Measurements from ENCODE around the gene LIN7A.

The LIN7A gene

DNA sequence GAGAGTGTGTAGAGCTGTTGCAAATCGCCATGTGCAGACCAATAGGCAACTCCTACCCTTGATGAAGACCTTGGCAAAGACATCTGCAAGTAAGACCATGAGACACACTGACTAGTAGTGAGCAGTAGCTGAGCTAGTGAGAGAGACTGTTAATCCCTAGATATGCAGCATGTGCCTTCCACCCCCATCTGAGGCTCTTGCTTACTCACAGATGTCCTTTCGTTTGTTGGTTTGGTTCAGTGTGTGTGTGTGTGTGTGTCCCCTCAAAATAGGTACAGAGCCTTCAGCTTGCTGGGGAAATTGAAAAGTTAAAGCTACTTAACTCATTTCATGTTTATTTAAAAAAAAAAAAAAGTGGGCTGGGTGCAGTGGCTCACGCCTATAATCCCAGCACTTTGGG lies 183.5 kb downstream of the LIN7A start:
- no peaks in the 10 kb centered on the region for H3K36me3 ChIP-seq (ENCODE audit: control insufficient read depth, insufficient read depth, low read length)
- H3K27ac ChIP-seq (ENCODE audit: low read depth, low read length) = no peak overlapping the region
- no peaks in the 10 kb centered on the region for H3K27me3 ChIP-seq (ENCODE audit: control insufficient read depth, insufficient read depth, low read length)
- no peaks in the 10 kb centered on the region for H3K9me3 ChIP-seq (ENCODE audit: control insufficient read depth, insufficient read depth, low read length)
- no peak overlapping the region for H3K4me3 ChIP-seq (ENCODE audit: low read depth, low read length)
- H3K9ac ChIP-seq (ENCODE audit: low read depth, low read length) = no peak overlapping the region
- no peaks in the 10 kb centered on the region for H3K4me1 ChIP-seq (ENCODE audit: control insufficient read depth, insufficient read depth, low read length)

DNA sequence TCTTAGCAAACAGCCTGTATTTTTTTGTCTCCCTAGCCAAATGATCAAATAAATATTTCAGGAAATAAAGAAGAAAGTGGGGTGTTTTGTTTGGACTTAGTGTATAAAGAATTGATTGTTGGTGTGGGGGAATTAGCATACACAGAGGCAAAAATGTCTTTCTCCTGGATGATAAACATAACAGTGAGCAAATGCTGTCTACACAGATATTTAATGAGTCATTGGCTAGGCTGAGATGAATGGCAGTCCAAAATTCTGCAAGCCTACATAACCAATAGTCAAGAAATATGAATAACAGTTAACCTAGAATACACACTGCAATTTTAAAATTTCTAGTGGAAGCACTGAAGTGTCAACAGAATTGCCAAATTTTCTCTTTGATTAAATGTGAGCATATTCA lies 185.3 kb downstream of the LIN7A start:
- no peaks in the 10 kb centered on the region for H3K4me1 ChIP-seq (ENCODE audit: control insufficient read depth, insufficient read depth, low read length)

GRCh38 chr12:80749456-80749855 lies 188.3 kb downstream of the LIN7A start:
- no peaks in the 10 kb centered on the region for H3K27me3 ChIP-seq (ENCODE audit: control insufficient read depth, insufficient read depth, low read length)

More for the DNA sequence above, 185.3 kb downstream of the LIN7A start:
- H3K9me3 ChIP-seq (ENCODE audit: control insufficient read depth, insufficient read depth, low read length) = no peaks in the 10 kb centered on the region
- H3K36me3 ChIP-seq (ENCODE audit: control insufficient read depth, insufficient read depth, low read length) = no peaks in the 10 kb centered on the region
- H3K27ac ChIP-seq (ENCODE audit: low read depth, low read length) = no peak overlapping the region
- H3K4me3 ChIP-seq (ENCODE audit: low read depth, low read length) = no peak overlapping the region
- H3K27me3 ChIP-seq (ENCODE audit: control insufficient read depth, insufficient read depth, low read length) = no peaks in the 10 kb centered on the region
- no peak overlapping the region for H3K9ac ChIP-seq (ENCODE audit: low read depth, low read length)

DNA sequence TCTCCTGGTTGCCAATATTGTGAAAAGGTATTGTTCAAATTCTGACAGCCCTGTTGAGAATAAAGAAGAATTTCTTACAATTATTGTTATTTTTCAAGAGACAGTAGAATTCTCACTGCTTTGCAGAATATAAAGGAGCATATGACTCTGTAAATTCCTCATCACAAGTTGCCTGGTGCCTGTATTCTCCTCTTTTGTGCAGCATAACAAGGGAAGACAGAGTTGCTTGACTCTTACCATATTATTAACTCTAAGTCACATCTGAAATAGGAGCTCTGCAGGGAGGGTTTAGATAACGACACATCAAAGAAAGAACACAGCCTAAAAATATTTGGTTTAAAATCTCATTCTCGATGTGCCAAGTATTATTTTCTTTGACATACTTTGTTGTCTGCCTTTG lies 189.9 kb downstream of the LIN7A start:
- no peaks in the 10 kb centered on the region for H3K36me3 ChIP-seq (ENCODE audit: control insufficient read depth, insufficient read depth, low read length)
- no peak overlapping the region for H3K9ac ChIP-seq (ENCODE audit: low read depth, low read length)
- no peaks in the 10 kb centered on the region for H3K4me1 ChIP-seq (ENCODE audit: control insufficient read depth, insufficient read depth, low read length)
- no peaks in the 10 kb centered on the region for H3K9me3 ChIP-seq (ENCODE audit: control insufficient read depth, insufficient read depth, low read length)
- H3K4me3 ChIP-seq (ENCODE audit: low read depth, low read length) = no peak overlapping the region
- no peak overlapping the region for H3K27ac ChIP-seq (ENCODE audit: low read depth, low read length)
- no peaks in the 10 kb centered on the region for H3K27me3 ChIP-seq (ENCODE audit: control insufficient read depth, insufficient read depth, low read length)

More at GRCh38 chr12:80749456-80749855, 188.3 kb downstream of the LIN7A start:
- Histone ChIP-seq H3K36me3 (ENCODE audit: control insufficient read depth, insufficient read depth, low read length) (no peaks in the 10 kb centered on the region), H3K4me3 (ENCODE audit: low read depth, low read length) (no peak overlapping the region), H3K27ac (ENCODE audit: low read depth, low read length) (no peak overlapping the region), H3K4me1 (ENCODE audit: control insufficient read depth, insufficient read depth, low read length) (no peaks in the 10 kb centered on the region), H3K9ac (ENCODE audit: low read depth, low read length) (no peak overlapping the region), H3K9me3 (ENCODE audit: control insufficient read depth, insufficient read depth, low read length) (no peaks in the 10 kb centered on the region)

- Histone ChIP-seq H3K9ac (ENCODE audit: low read depth, low read length) (no peak overlapping the region), H3K27ac (ENCODE audit: low read depth, low read length) (no peak overlapping the region), H3K9me3 (ENCODE audit: control insufficient read depth, insufficient read depth, low read length) (no peaks in the 10 kb centered on the region), H3K27me3 (ENCODE audit: control insufficient read depth, insufficient read depth, low read length) (no peaks in the 10 kb centered on the region), H3K36me3 (ENCODE audit: control insufficient read depth, insufficient read depth, low read length) (no peaks in the 10 kb centered on the region), H3K4me1 (ENCODE audit: control insufficient read depth, insufficient read depth, low read length) (no peaks in the 10 kb centered on the region), H3K4me3 (ENCODE audit: low read depth, low read length) (no peak overlapping the region)
Measured at GRCh38 chr12:80745851-80746505, 191.8 kb downstream of the LIN7A start.
